Ishikawa (cell line): Measurements from ENCODE around the gene SCFD2.

Source experiments
- CEBPB ChIP-seq: IDR thresholded peaks from 2 replicates; pipeline ENCODE4 v1.6.1; 2012
- NFIC ChIP-seq: IDR thresholded peaks from 2 replicates; pipeline ENCODE4 v1.6.1; 2012
- TCF12 ChIP-seq: IDR thresholded peaks from 2 replicates; pipeline ENCODE4 v1.6.1; 2012; ENCODE audit warnings: low read depth
- YY1 ChIP-seq: IDR thresholded peaks from 2 replicates; pipeline ENCODE4 v1.6.1; 2012; ENCODE audit warnings: low read depth
- TF ChIP-seq, protein P1 (sequence below): IDR thresholded peaks from 2 replicates; pipeline ENCODE4 v1.6.1; 2012

- TF ChIP-seq, protein P1, sequence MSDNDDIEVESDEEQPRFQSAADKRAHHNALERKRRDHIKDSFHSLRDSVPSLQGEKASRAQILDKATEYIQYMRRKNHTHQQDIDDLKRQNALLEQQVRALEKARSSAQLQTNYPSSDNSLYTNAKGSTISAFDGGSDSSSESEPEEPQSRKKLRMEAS, result no peak
- TF ChIP-seq NFIC, result no peak
- no peak for TF ChIP-seq TCF12
- TF ChIP-seq YY1, result no peak
- TF ChIP-seq CEBPB, result no peak
These were observed 349.6 kb downstream of the SCFD2 start for GRCh38 chr4:53016099-53016820.
